Measurements from ENCODE around the gene LGALS14.

- TF ChIP-seq CTCF (IDR thresholded peaks at IDR 0.05) (peak; percentile 10 to 59 (median 46)), POLR2A (IDR thresholded peaks at IDR 0.05) (no peak)
Measured at GRCh38 chr19:39671739-39672363, 32.4 kb upstream of the LGALS14 start.
